KMS-11 (cell line): Measurements from ENCODE around the gene FOLR3.

ENCODE experiments used
- H2AFZ ChIP-seq: fragments of 200-600 bp; sonication (generic); 2 replicates; pipeline ENCODE4 v1.6.1; 2016; ENCODE audit warnings: antibody characterized with exemption, mixed run types, low read depth
- H3K27ac ChIP-seq: fragments of 200-600 bp; sonication (generic); 2 replicates; pipeline ENCODE4 v1.6.1; 2016; ENCODE audit warnings: mild to moderate bottlenecking, mixed run types
- H3K27me3 ChIP-seq: fragments of 200-600 bp; sonication (generic); 2 replicates; pipeline ENCODE4 v1.6.1; 2017; ENCODE audit warnings: mild to moderate bottlenecking, low read depth, mixed run types, moderate library complexity; ENCODE audit not compliant: insufficient read depth
- H3K36me3 ChIP-seq: fragments of 200-600 bp; sonication (generic); 2 replicates; pipeline ENCODE4 v1.6.1; 2017; ENCODE audit warnings: mild to moderate bottlenecking, mixed run types; ENCODE audit not compliant: insufficient read depth
- H3K4me1 ChIP-seq: fragments of 200-600 bp; sonication (generic); 2 replicates; pipeline ENCODE4 v1.6.1; 2016; ENCODE audit warnings: mild to moderate bottlenecking, low read depth, mixed run types; ENCODE audit not compliant: poor library complexity, severe bottlenecking
- H3K4me2 ChIP-seq: fragments of 200-600 bp; sonication (generic); 2 replicates; pipeline ENCODE4 v1.7.0; 2016; ENCODE audit warnings: mild to moderate bottlenecking, mixed run types
- H3K4me3 ChIP-seq: fragments of 200-600 bp; sonication (generic); IDR thresholded peaks from 2 replicates; pipeline ENCODE4 v1.6.1; 2017; ENCODE audit warnings: low read depth, low read length, mixed read lengths; ENCODE audit not compliant: insufficient read depth
- H3K79me2 ChIP-seq: fragments of 200-600 bp; sonication (generic); 2 replicates; pipeline ENCODE4 v1.6.1; 2016; ENCODE audit warnings: low read depth, mixed run types; ENCODE audit not compliant: insufficient read depth
- H3K9ac ChIP-seq: fragments of 200-600 bp; sonication (generic); 2 replicates; pipeline ENCODE4 v1.6.1; 2016; ENCODE audit warnings: mild to moderate bottlenecking, mixed run types
- H4K20me1 ChIP-seq: fragments of 200-600 bp; sonication (generic); 2 replicates; pipeline ENCODE4 v1.6.1; 2016; ENCODE audit warnings: mild to moderate bottlenecking, mixed run types; ENCODE audit not compliant: insufficient read depth
- CTCF ChIP-seq: fragments of 200-600 bp; sonication (generic); conservative IDR thresholded peaks from 2 replicates; pipeline ENCODE4 v1.6.1; 2017; ENCODE audit warnings: low read depth, mild to moderate bottlenecking, antibody characterized with exemption, low read length, moderate library complexity, mixed read lengths

The FOLR3 gene

GRCh38 chr11:72103754-72104167 is 31.8 kb upstream of the FOLR3 start:
- H3K4me1 ChIP-seq, result peaks cover 11% of the 10 kb centered on the region
- peak overlapping the region; percentile 59 for H3K4me2 ChIP-seq
- no peaks in the 10 kb centered on the region for H3K36me3 ChIP-seq
- H3K79me2 ChIP-seq, result peaks cover 28% of the 10 kb centered on the region; the same call in 1 of the 2 replicates
- no peak overlapping the region for H3K9ac ChIP-seq
- H3K4me3 ChIP-seq, result no peak overlapping the region
- H3K27ac ChIP-seq, result no peak overlapping the region; the same call in 1 of the 2 replicates
- H2AFZ ChIP-seq, result peak overlapping the region; percentile 45; the same call in 1 of the 2 replicates
- H3K27me3 ChIP-seq, result no peaks in the 10 kb centered on the region
- H4K20me1 ChIP-seq, result no peaks in the 10 kb centered on the region
- peak; percentile 48 for TF ChIP-seq CTCF

GRCh38 chr11:72105888-72106287 is 29.6 kb upstream of the FOLR3 start, which contains the start of gene TOMT:
Gene TOMT (plus strand): TSS chr11:72105924. CDS start chr11:72105952, 28 bp downstream.
- Histone ChIP-seq H3K27ac (no peak within 1 kb of the TSS), H3K36me3 (no peaks in the 10 kb centered on the region), H3K4me1 (peaks cover 11% of the 10 kb centered on the region), H3K79me2 (peaks cover 20% of the 10 kb centered on the region; the same call in 1 of the 2 replicates), H3K27me3 (no peaks in the 10 kb centered on the region), H3K9ac (no peak within 1 kb of the TSS), H3K4me3 (no peak within 1 kb of the TSS), H2AFZ (no peak within 1 kb of the TSS), H4K20me1 (no peaks in the 10 kb centered on the region), H3K4me2 (no peak within 1 kb of the TSS)
- TF ChIP-seq CTCF, result no peak

- Histone ChIP-seq H3K9ac (peak overlapping the region; percentile 84), H3K4me3 (no peak overlapping the region), H3K27me3 (no peaks in the 10 kb centered on the region), H3K4me1 (peaks cover 18% of the 10 kb centered on the region), H3K27ac (peak overlapping the region; percentile 83), H4K20me1 (no peaks in the 10 kb centered on the region), H3K79me2 (no peaks in the 10 kb centered on the region), H2AFZ (peak overlapping the region; percentile 61), H3K4me2 (peak overlapping the region; percentile 84), H3K36me3 (no peaks in the 10 kb centered on the region)
- TF ChIP-seq CTCF, result no peak
Measured at GRCh38 chr11:72111300-72112142, 24.0 kb upstream of the FOLR3 start.

- H3K4me2 ChIP-seq, result peak within 1 kb of the TSS; percentile 84
- no peaks in the 10 kb centered on the region for H3K36me3 ChIP-seq
- H3K27ac ChIP-seq, result peak within 1 kb of the TSS; percentile 83
- H3K79me2 ChIP-seq, result no peaks in the 10 kb centered on the region
- peak within 1 kb of the TSS; percentile 84 for H3K9ac ChIP-seq
- no peaks in the 10 kb centered on the region for H3K27me3 ChIP-seq
- TF ChIP-seq CTCF, result no peak
- H3K4me1 ChIP-seq, result peaks cover 18% of the 10 kb centered on the region
- H4K20me1 ChIP-seq, result no peaks in the 10 kb centered on the region
- H3K4me3 ChIP-seq, result no peak within 1 kb of the TSS
- peak within 1 kb of the TSS; percentile 61 for H2AFZ ChIP-seq
Measured at GRCh38 chr11:72112143-72112977, 23.2 kb upstream of the FOLR3 start, which contains the start of gene ANAPC15. Gene ANAPC15 (minus strand): TSS chr11:72112695. CDS start chr11:72111276, 1,419 bp downstream.
